H9 (cell line): Measurements from ENCODE around the gene RLN3. TPM values are rescaled to one million over a fixed set of nuclear protein-coding genes. Genes with fewer than 3 reads are reported as not detected.

Source experiments
- DNase-seq: peaks from one replicate; pipeline ENCODE4 v3.0.0-alpha.2; 2017
- H2AFZ ChIP-seq: one replicate; pipeline ENCODE4 v1.6.1; 2013; ENCODE audit warnings: mild to moderate bottlenecking, low read length, control low read depth, moderate library complexity
- H2AK5ac ChIP-seq: 2 replicates; pipeline ENCODE4 v1.6.1; 2013; ENCODE audit warnings: low read length, control low read depth, mixed read lengths; ENCODE audit not compliant: insufficient read length
- H2BK120ac ChIP-seq: one replicate; pipeline ENCODE4 v1.6.1; 2013; ENCODE audit warnings: low read depth, mild to moderate bottlenecking, low read length, control low read depth, inconsistent platforms; ENCODE audit not compliant: poor library complexity, severe bottlenecking
- H2BK12ac ChIP-seq: 2 replicates; pipeline ENCODE4 v1.6.1; 2013; ENCODE audit warnings: low read length, control low read depth, mixed read lengths, low read depth; ENCODE audit not compliant: insufficient read length
- H2BK15ac ChIP-seq: 2 replicates; pipeline ENCODE4 v1.6.1; 2013; ENCODE audit warnings: low read depth, low read length, control low read depth
- H2BK20ac ChIP-seq: one replicate; pipeline ENCODE4 v1.6.1; 2013; ENCODE audit warnings: low read depth, mild to moderate bottlenecking, low read length, control low read depth, inconsistent platforms; ENCODE audit not compliant: poor library complexity, severe bottlenecking
- H2BK5ac ChIP-seq: 2 replicates; pipeline ENCODE4 v1.6.1; 2013; ENCODE audit warnings: low read length, control low read depth, mixed read lengths; ENCODE audit not compliant: insufficient read length
- H3K14ac ChIP-seq: 2 replicates; pipeline ENCODE4 v1.6.1; 2013; ENCODE audit warnings: low read length, control low read depth; ENCODE audit not compliant: insufficient read depth
- H3K18ac ChIP-seq: 2 replicates; pipeline ENCODE4 v1.6.1; 2013; ENCODE audit warnings: low read depth, mild to moderate bottlenecking, mixed read lengths, low read length, control low read depth; ENCODE audit not compliant: insufficient read length
- H3K23ac ChIP-seq: 2 replicates; pipeline ENCODE4 v1.6.1; 2013; ENCODE audit warnings: low read length, control low read depth, mixed read lengths, low read depth; ENCODE audit not compliant: insufficient read length
- H3K23me2 ChIP-seq: 2 replicates; pipeline ENCODE4 v1.6.1; 2013; ENCODE audit warnings: low read depth, mild to moderate bottlenecking, mixed read lengths, low read length, control low read depth; ENCODE audit not compliant: insufficient read length, poor library complexity, severe bottlenecking
- H3K27ac ChIP-seq: 2 replicates; pipeline ENCODE4 v1.5.1; 2013; ENCODE audit warnings: low read length, control low read depth, mixed read lengths, low read depth; ENCODE audit not compliant: insufficient read length
- H3K27me3 ChIP-seq: 2 replicates; pipeline ENCODE4 v1.6.1; 2013; ENCODE audit warnings: low read length, control low read depth, inconsistent platforms; ENCODE audit not compliant: insufficient read depth
- H3K4ac ChIP-seq: 2 replicates; pipeline ENCODE4 v1.6.1; 2013; ENCODE audit warnings: low read depth, mild to moderate bottlenecking, control low read depth, inconsistent platforms, low read length, moderate library complexity
- H3K4me1 ChIP-seq: 2 replicates; pipeline ENCODE4 v1.6.1; 2013; ENCODE audit warnings: low read length, control low read depth, inconsistent platforms; ENCODE audit not compliant: insufficient read depth
- H3K4me2 ChIP-seq: 2 replicates; pipeline ENCODE4 v1.6.1; 2013; ENCODE audit warnings: low read length, control low read depth, mixed read lengths; ENCODE audit not compliant: insufficient read length, insufficient read depth
- H3K56ac ChIP-seq: 2 replicates; pipeline ENCODE4 v1.6.1; 2013; ENCODE audit warnings: low read depth, mild to moderate bottlenecking, mixed read lengths, low read length, control low read depth; ENCODE audit not compliant: insufficient read length
- H3K79me1 ChIP-seq: 2 replicates; pipeline ENCODE4 v1.6.1; 2013; ENCODE audit warnings: low read depth, mild to moderate bottlenecking, moderate library complexity, low read length, control low read depth, inconsistent platforms; ENCODE audit not compliant: insufficient read depth, poor library complexity, severe bottlenecking
- H3K79me2 ChIP-seq: 2 replicates; pipeline ENCODE4 v1.6.1; 2013; ENCODE audit warnings: low read length, control low read depth, inconsistent platforms; ENCODE audit not compliant: insufficient read depth
- H3K9ac ChIP-seq: 2 replicates; pipeline ENCODE4 v1.6.1; 2013; ENCODE audit warnings: low read length, control low read depth, mixed read lengths; ENCODE audit not compliant: insufficient read length; ENCODE audit errors: extremely low read depth
- H3K9me3 ChIP-seq: one replicate; pipeline ENCODE4 v1.6.1; 2013; ENCODE audit warnings: low read depth, low read length, inconsistent platforms; ENCODE audit not compliant: control insufficient read depth
- H3T11ph ChIP-seq: one replicate; pipeline ENCODE4 v1.6.1; 2013; ENCODE audit warnings: mild to moderate bottlenecking, low read length, control low read depth, inconsistent platforms
- H4K20me1 ChIP-seq: one replicate; pipeline ENCODE4 v1.6.1; 2013; ENCODE audit not compliant: control insufficient read depth, insufficient read length, insufficient read depth
- H4K5ac ChIP-seq: 2 replicates; pipeline ENCODE4 v1.6.1; 2013; ENCODE audit warnings: low read depth, mild to moderate bottlenecking, mixed read lengths, low read length, control low read depth; ENCODE audit not compliant: insufficient read length
- H4K8ac ChIP-seq: replicated peaks from 2 replicates; pipeline ENCODE4 v1.6.1; 2013; ENCODE audit warnings: low read length, control low read depth, mixed read lengths, low read depth; ENCODE audit not compliant: insufficient read length
- H4K91ac ChIP-seq: 2 replicates; pipeline ENCODE4 v1.6.1; 2013; ENCODE audit warnings: low read depth, mild to moderate bottlenecking, moderate library complexity, mixed read lengths, low read length, control low read depth; ENCODE audit not compliant: insufficient read length
- H3K27ac Mint-ChIP-seq, 3 experiments: 2 replicates in 2 of 3; 3 replicates in 1 of 3; pipeline ENCODE4 v1.8.0; 2020 to 2021; ENCODE audit warnings: mixed read lengths in 3 of 3, mild to moderate bottlenecking in 1 of 3, moderate library complexity in 1 of 3
- H3K27me3 Mint-ChIP-seq: 2 replicates; pipeline ENCODE4 v1.8.0; 2021; ENCODE audit warnings: low read depth, mild to moderate bottlenecking, moderate library complexity, mixed read lengths
- H3K36me3 Mint-ChIP-seq, 3 experiments: 2 replicates in 2 of 3; 3 replicates in 1 of 3; pipeline ENCODE4 v1.8.0; 2020 to 2021; ENCODE audit warnings: low read depth in 3 of 3, mixed read lengths in 3 of 3; ENCODE audit not compliant: insufficient read depth in 1 of 3
- H3K4me1 Mint-ChIP-seq, 2 experiments: 2 replicates each; pipeline ENCODE4 v1.8.0; 2020; ENCODE audit warnings: mixed read lengths in 2 of 2
- H3K4me3 Mint-ChIP-seq, 2 experiments: 2 replicates in 1 of 2; 3 replicates in 1 of 2; pipeline ENCODE4 v1.8.0; 2020 to 2021; ENCODE audit warnings: mild to moderate bottlenecking in 2 of 2, mixed read lengths in 2 of 2, moderate library complexity in 1 of 2
- H3K9me3 Mint-ChIP-seq, 2 experiments: 2 replicates in 1 of 2; 3 replicates in 1 of 2; pipeline ENCODE4 v1.8.0; 2020; ENCODE audit warnings: mild to moderate bottlenecking in 2 of 2, mixed read lengths in 2 of 2, moderate library complexity in 1 of 2
- CTCF ChIP-seq: fragments of 200-600 bp; sonication (generic); conservative IDR thresholded peaks from 3 replicates; pipeline ENCODE4 v1.8.0; 2021; ENCODE audit warnings: antibody characterized with exemption, mild to moderate bottlenecking
- WGBS: extraction: QIAGEN DNeasy Blood & Tissue Kit; methylation state at CpG from one replicate; pipeline ENCODE4 v1.1.7; 2013; ENCODE audit warnings: missing lambda C conversion rate, low lambda C conversion rate, mixed read lengths; ENCODE audit not compliant: insufficient read length; ENCODE audit errors: extremely low coverage; 5-methylcytosine and 5-hydroxymethylcytosine counted together
- total RNA-seq: library from RNA; stranded (reverse); gene quantifications from 2 replicates; pipeline ENCODE4 v1.2.1, GENCODE V29; 2021

The RLN3 gene
- total RNA-seq, 1 experiment from 2014 or later = not detected

- Histone ChIP-seq H2BK12ac (no peak overlapping the region), H3K4me2 (no peak overlapping the region), H2BK5ac (no peak overlapping the region), H4K8ac (no peak overlapping the region), H2BK20ac (no peak overlapping the region), H3K23me2 (no peaks in the 10 kb centered on the region), H3K27ac (no peak overlapping the region), H3K79me1 (no peaks in the 10 kb centered on the region), H4K5ac (no peak overlapping the region), H2AFZ (no peak overlapping the region), H4K91ac (no peak overlapping the region), H3T11ph (no peak overlapping the region), H2BK120ac (no peak overlapping the region), H3K4me1 (no peaks in the 10 kb centered on the region), H3K18ac (no peak overlapping the region), H3K27me3 (no peaks in the 10 kb centered on the region), H3K23ac (no peak overlapping the region), H4K20me1 (no peaks in the 10 kb centered on the region), H3K9me3 (no peaks in the 10 kb centered on the region), H3K9ac (no peak overlapping the region), H3K56ac (no peak overlapping the region), H3K14ac (no peak overlapping the region), H2AK5ac (no peak overlapping the region), H3K79me2 (no peaks in the 10 kb centered on the region), H3K4ac (no peak overlapping the region), H2BK15ac (no peak overlapping the region)
- no peaks in the 10 kb centered on the region for H3K9me3 Mint-ChIP-seq
- peaks cover 5 to 7% of the 10 kb centered on the region in 2 experiments; a peak in 3 of 4 replicates for H3K4me1 Mint-ChIP-seq
- H3K27me3 Mint-ChIP-seq = no peaks in the 10 kb centered on the region
- H3K36me3 Mint-ChIP-seq = peaks cover 0 to 8% (median 3%) of the 10 kb centered on the region in 3 experiments; a peak in 4 of 7 replicates
- no peak for TF ChIP-seq CTCF
- H3K4me3 Mint-ChIP-seq = no peak overlapping the region
- no peak for DNase-seq
- H3K27ac Mint-ChIP-seq = no peak overlapping the region; a peak in 1 of 7 replicates
- no CpG with 5 or more reads among the region's 7 CpGs for WGBS
Observed at GRCh38 chr19:14039181-14039580, 11.2 kb downstream of the RLN3 start.
